ENCODE measurements around the gene EEF1B2.
"Not testable (repeated sequence)": the region's sequence is repeated elsewhere in the genome, so short reads cannot be mapped to it uniquely, and the experiment has no call there.

The EEF1B2 gene

GRCh38 chr2:206159346-206160124 lies at the start of gene EEF1B2, which contains the start of gene NDUFS1:
TSS of gene EEF1B2 (plus strand) at chr2:206159895. CDS start at chr2:206159980, 85 bp downstream.
TSS of gene NDUFS1 (minus strand) at chr2:206159444. CDS start at chr2:206153678, 5,766 bp downstream.
- no peaks in the 10 kb centered on the region for H3K27me3 ChIP-seq (ENCODE audit: low read depth)
- H3K4me1 ChIP-seq: peaks cover 9% of the 10 kb centered on the region
- H3K36me3 ChIP-seq (replicated peaks): peaks cover 50% of the 10 kb centered on the region
- peak within 1 kb of the TSS; percentile 82 for H3K4me3 ChIP-seq
- peak; percentile 98 for DNase-seq (ENCODE audit: low spot score in 2 of 2)
- no peaks in the 10 kb centered on the region for H3K9me3 ChIP-seq
- in situ Hi-C loops (cut with MboI; ENCODE audit: low sequenced_read_pairs): no loop called here

- no peaks in the 10 kb centered on the region for H3K36me3 ChIP-seq (replicated peaks)
- H3K27me3 ChIP-seq (ENCODE audit: low read depth): no peaks in the 10 kb centered on the region
- H3K4me3 ChIP-seq: no peak overlapping the region
- DNase-seq (ENCODE audit: low spot score in 2 of 2): no peak
- H3K9me3 ChIP-seq: no peaks in the 10 kb centered on the region
- H3K4me1 ChIP-seq: no peaks in the 10 kb centered on the region
- in situ Hi-C loops (cut with MboI; ENCODE audit: low sequenced_read_pairs): no loop called here
These were observed 47.6 kb upstream of the EEF1B2 start for GRCh38 chr2:206112108-206112507.

- H3K36me3 ChIP-seq (replicated peaks): no peaks in the 10 kb centered on the region
- DNase-seq (ENCODE audit: low spot score in 2 of 2): no peak
- no peak overlapping the region for H3K4me3 ChIP-seq
- no peaks in the 10 kb centered on the region for H3K4me1 ChIP-seq
- no peaks in the 10 kb centered on the region for H3K9me3 ChIP-seq
- no peaks in the 10 kb centered on the region for H3K27me3 ChIP-seq (ENCODE audit: low read depth)
- in situ Hi-C loops (cut with MboI; ENCODE audit: low sequenced_read_pairs): no loop called here
These were observed 46.7 kb upstream of the EEF1B2 start for GRCh38 chr2:206112846-206113547.

- Histone ChIP-seq H3K27me3 (ENCODE audit: low read depth) (no peaks in the 10 kb centered on the region), H3K4me1 (no peaks in the 10 kb centered on the region), H3K9me3 (no peaks in the 10 kb centered on the region), H3K36me3 (replicated peaks) (peaks cover 6% of the 10 kb centered on the region), H3K4me3 (no peak overlapping the region)
- no peak for DNase-seq (ENCODE audit: low spot score in 2 of 2)
- in situ Hi-C loops (cut with MboI; ENCODE audit: low sequenced_read_pairs): no loop called here
These were observed 44.6 kb upstream of the EEF1B2 start for GRCh38 chr2:206115026-206115578.

- H3K4me3 ChIP-seq: no peak overlapping the region
- no peaks in the 10 kb centered on the region for H3K4me1 ChIP-seq
- H3K36me3 ChIP-seq (replicated peaks): peaks cover 16% of the 10 kb centered on the region
- no peaks in the 10 kb centered on the region for H3K27me3 ChIP-seq (ENCODE audit: low read depth)
- no peaks in the 10 kb centered on the region for H3K9me3 ChIP-seq
- in situ Hi-C loops (cut with MboI; ENCODE audit: low sequenced_read_pairs): no loop called here
- DNase-seq (ENCODE audit: low spot score in 2 of 2): no peak
These were observed 43.4 kb upstream of the EEF1B2 start for GRCh38 chr2:206116278-206116677.

GRCh38 chr2:206122569-206122968 lies 37.1 kb upstream of the EEF1B2 start:
- H3K4me1 ChIP-seq; H3K9me3 ChIP-seq; in situ Hi-C loops (cut with MboI; ENCODE audit: low sequenced_read_pairs); H3K27me3 ChIP-seq (ENCODE audit: low read depth); DNase-seq (ENCODE audit: low spot score in 2 of 2); H3K4me3 ChIP-seq: not testable (repeated sequence)
- peaks cover 66% of the 10 kb centered on the region for H3K36me3 ChIP-seq (replicated peaks)

GRCh38 chr2:206125901-206126300 lies 33.8 kb upstream of the EEF1B2 start:
- no peaks in the 10 kb centered on the region for H3K9me3 ChIP-seq
- DNase-seq (ENCODE audit: low spot score in 2 of 2): no peak
- H3K27me3 ChIP-seq (ENCODE audit: low read depth): no peaks in the 10 kb centered on the region
- H3K4me1 ChIP-seq: no peaks in the 10 kb centered on the region
- peaks cover 83% of the 10 kb centered on the region for H3K36me3 ChIP-seq (replicated peaks)
- in situ Hi-C loops (cut with MboI; ENCODE audit: low sequenced_read_pairs): no loop called here
- no peak overlapping the region for H3K4me3 ChIP-seq

- in situ Hi-C loops (cut with MboI; ENCODE audit: low sequenced_read_pairs): no loop called here
- peaks cover 76% of the 10 kb centered on the region for H3K36me3 ChIP-seq (replicated peaks)
- H3K9me3 ChIP-seq: no peaks in the 10 kb centered on the region
- H3K4me1 ChIP-seq: no peaks in the 10 kb centered on the region
- H3K4me3 ChIP-seq: no peak overlapping the region
- no peak for DNase-seq (ENCODE audit: low spot score in 2 of 2)
- H3K27me3 ChIP-seq (ENCODE audit: low read depth): no peaks in the 10 kb centered on the region
These were observed 32.0 kb upstream of the EEF1B2 start for GRCh38 chr2:206127656-206128055.

GRCh38 chr2:206143451-206143850 lies 16.2 kb upstream of the EEF1B2 start:
- Histone ChIP-seq H3K9me3 (no peaks in the 10 kb centered on the region), H3K27me3 (ENCODE audit: low read depth) (no peaks in the 10 kb centered on the region), H3K36me3 (replicated peaks) (peaks cover 84% of the 10 kb centered on the region), H3K4me3 (no peak overlapping the region), H3K4me1 (no peaks in the 10 kb centered on the region)
- no peak for DNase-seq (ENCODE audit: low spot score in 2 of 2)
- in situ Hi-C loops (cut with MboI; ENCODE audit: low sequenced_read_pairs): no loop called here

- Histone ChIP-seq H3K9me3 (no peaks in the 10 kb centered on the region), H3K4me1 (no peaks in the 10 kb centered on the region), H3K36me3 (replicated peaks) (peaks cover 85% of the 10 kb centered on the region), H3K27me3 (ENCODE audit: low read depth) (no peaks in the 10 kb centered on the region), H3K4me3 (no peak overlapping the region)
- no peak for DNase-seq (ENCODE audit: low spot score in 2 of 2)
- in situ Hi-C loops (cut with MboI; ENCODE audit: low sequenced_read_pairs): no loop called here
These were observed 15.3 kb upstream of the EEF1B2 start for GRCh38 chr2:206144383-206144782.

GRCh38 chr2:206145665-206146064 lies 14.0 kb upstream of the EEF1B2 start:
- H3K4me3 ChIP-seq: no peak overlapping the region
- H3K36me3 ChIP-seq (replicated peaks): peaks cover 82% of the 10 kb centered on the region
- no peak for DNase-seq (ENCODE audit: low spot score in 2 of 2)
- no peaks in the 10 kb centered on the region for H3K27me3 ChIP-seq (ENCODE audit: low read depth)
- H3K4me1 ChIP-seq: peaks cover 6% of the 10 kb centered on the region
- no peaks in the 10 kb centered on the region for H3K9me3 ChIP-seq
- in situ Hi-C loops (cut with MboI; ENCODE audit: low sequenced_read_pairs): no loop called here

GRCh38 chr2:206149330-206149729 lies 10.4 kb upstream of the EEF1B2 start:
- in situ Hi-C loops (cut with MboI; ENCODE audit: low sequenced_read_pairs): no loop called here
- Histone ChIP-seq H3K4me3 (no peak overlapping the region), H3K4me1 (peaks cover 16% of the 10 kb centered on the region), H3K9me3 (no peaks in the 10 kb centered on the region), H3K36me3 (replicated peaks) (peaks cover 56% of the 10 kb centered on the region), H3K27me3 (ENCODE audit: low read depth) (no peaks in the 10 kb centered on the region)
- no peak for DNase-seq (ENCODE audit: low spot score in 2 of 2)

- Histone ChIP-seq H3K4me1 (peaks cover 18% of the 10 kb centered on the region), H3K27me3 (ENCODE audit: low read depth) (no peaks in the 10 kb centered on the region), H3K4me3 (no peak overlapping the region), H3K9me3 (no peaks in the 10 kb centered on the region), H3K36me3 (replicated peaks) (peaks cover 49% of the 10 kb centered on the region)
- in situ Hi-C loops (cut with MboI; ENCODE audit: low sequenced_read_pairs): no loop called here
- DNase-seq (ENCODE audit: low spot score in 2 of 2): no peak
These were observed 9.5 kb upstream of the EEF1B2 start for GRCh38 chr2:206150168-206150567.

GRCh38 chr2:206150631-206151030 lies 9.1 kb upstream of the EEF1B2 start:
- Histone ChIP-seq H3K36me3 (replicated peaks) (peaks cover 44% of the 10 kb centered on the region), H3K9me3 (no peaks in the 10 kb centered on the region), H3K27me3 (ENCODE audit: low read depth) (no peaks in the 10 kb centered on the region), H3K4me3 (no peak overlapping the region), H3K4me1 (peaks cover 18% of the 10 kb centered on the region)
- peak; percentile 24 to 86 for DNase-seq (ENCODE audit: low spot score in 2 of 2)
- in situ Hi-C loops (cut with MboI; ENCODE audit: low sequenced_read_pairs): no loop called here

Data from HAP-1 (cell line).